ENCODE measurements around the gene GPR157.

GPR157 gene

DNA sequence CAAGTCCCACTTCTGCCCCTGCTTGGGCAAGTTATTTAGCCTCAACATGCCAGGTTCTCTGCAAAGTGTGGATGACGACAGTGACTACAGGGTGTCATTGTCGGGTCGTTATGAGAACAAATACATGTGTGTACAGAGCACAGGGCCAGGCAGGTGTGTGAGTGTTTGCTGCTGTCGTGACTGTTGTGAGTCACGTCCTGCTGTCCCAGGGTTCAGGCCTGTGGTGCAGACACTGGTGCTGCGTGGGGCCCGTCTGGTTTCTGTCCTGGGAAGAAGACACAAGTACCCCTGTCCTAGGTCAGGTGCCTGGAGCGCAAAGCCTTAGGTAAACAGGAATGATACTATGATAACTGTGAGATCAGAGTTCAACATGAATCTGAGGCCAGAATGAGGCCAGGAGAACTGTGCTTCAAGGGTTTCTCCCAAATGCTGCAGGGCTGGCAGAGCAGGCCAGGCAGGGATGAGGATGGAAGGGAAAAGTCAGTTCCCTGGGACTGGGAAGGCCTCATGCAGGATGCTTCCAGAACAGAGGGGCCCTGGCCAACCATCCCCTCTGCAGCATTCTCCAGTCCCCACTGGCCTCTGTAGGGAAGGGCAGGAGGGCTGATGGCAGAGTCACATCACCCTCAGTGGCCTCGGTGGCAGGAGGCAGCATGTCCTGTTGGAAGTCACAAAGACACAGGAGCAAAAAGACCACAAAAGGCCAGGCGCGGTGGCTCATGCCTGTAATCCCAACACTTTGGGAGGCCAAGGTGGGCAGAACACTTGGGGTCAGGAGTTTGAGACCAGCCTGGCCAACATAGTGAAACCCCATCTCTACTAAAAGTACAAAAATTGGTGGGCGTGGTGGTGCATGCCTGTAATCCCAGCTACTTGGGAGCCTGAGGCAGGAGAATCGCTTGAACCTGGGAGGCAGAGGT is 15.7 kb downstream of the GPR157 start:
- peak overlapping the region; percentile 44 for H3K9ac ChIP-seq (ENCODE audit: low read depth, low read length, poor library complexity)
- peak overlapping the region; percentile 73 for H3K23ac ChIP-seq (ENCODE audit: low read depth, low read length, poor library complexity)
- no peak overlapping the region for H3K27ac ChIP-seq (replicated peaks; ENCODE audit: low read length)
- peak overlapping the region; percentile 35 for H2AK5ac ChIP-seq (ENCODE audit: low read depth, low read length)
- H2BK15ac ChIP-seq (ENCODE audit: low read length) = peak overlapping the region; percentile 6
- peak overlapping the region; percentile 53 for H3K4ac ChIP-seq (ENCODE audit: low read length)
- H3K4me3 ChIP-seq (ENCODE audit: low read length in 2 of 2) = peak overlapping the region in 1 of 2 donors; percentile 26
- peaks cover 0 to 16% (median 0%) of the 10 kb centered on the region in 3 experiments for H3K27me3 ChIP-seq (ENCODE audit: control insufficient read depth in 3 of 3, insufficient read depth in 3 of 3, low read depth in 1 of 3, low read length in 3 of 3)
- H2BK5ac ChIP-seq (ENCODE audit: low read length) = no peak overlapping the region
- no peak overlapping the region for H2BK12ac ChIP-seq (ENCODE audit: low read length)
- H3K79me1 ChIP-seq (ENCODE audit: low read depth, low read length) = no peaks in the 10 kb centered on the region
- WGBS, 2 donors (ENCODE audit: extremely low coverage in 2 of 2, insufficient read length in 2 of 2, insufficient replicate concordance in 1 of 2) = no CpG with 5 or more reads among the region's 13 CpGs
- H2AFZ ChIP-seq (ENCODE audit: low read length) = no peak overlapping the region
- no peak for DNase-seq (ENCODE audit: low spot score)
- H4K8ac ChIP-seq (ENCODE audit: low read depth, low read length) = no peak overlapping the region
- peak overlapping the region; percentile 90 for H3K18ac ChIP-seq (ENCODE audit: low read length)
- H3K36me3 ChIP-seq (replicated peaks in 1 of 2; ENCODE audit: control insufficient read depth in 2 of 2, insufficient read depth in 2 of 2, low read length in 2 of 2) = no peaks in the 10 kb centered on the region
- H4K91ac ChIP-seq (ENCODE audit: low read depth, low read length, poor library complexity) = peak overlapping the region; percentile 24
- no peaks in the 10 kb centered on the region for H3K9me3 ChIP-seq (replicated peaks in 1 of 2; ENCODE audit: control insufficient read depth in 2 of 2, insufficient read depth in 1 of 2, low read depth in 1 of 2, low read length in 2 of 2)
- peaks cover 0 to 3% of the 10 kb centered on the region in 2 donors for H3K4me1 ChIP-seq (ENCODE audit: control insufficient read depth in 2 of 2, insufficient read depth in 1 of 2, low read depth in 1 of 2, low read length in 2 of 2)
- H2BK120ac ChIP-seq (ENCODE audit: low read depth, low read length) = no peak overlapping the region
- H3K4me2 ChIP-seq (ENCODE audit: insufficient read depth, low read length, poor library complexity, severe bottlenecking) = no peak overlapping the region
- H3K14ac ChIP-seq (ENCODE audit: low read length) = no peak overlapping the region

DNA sequence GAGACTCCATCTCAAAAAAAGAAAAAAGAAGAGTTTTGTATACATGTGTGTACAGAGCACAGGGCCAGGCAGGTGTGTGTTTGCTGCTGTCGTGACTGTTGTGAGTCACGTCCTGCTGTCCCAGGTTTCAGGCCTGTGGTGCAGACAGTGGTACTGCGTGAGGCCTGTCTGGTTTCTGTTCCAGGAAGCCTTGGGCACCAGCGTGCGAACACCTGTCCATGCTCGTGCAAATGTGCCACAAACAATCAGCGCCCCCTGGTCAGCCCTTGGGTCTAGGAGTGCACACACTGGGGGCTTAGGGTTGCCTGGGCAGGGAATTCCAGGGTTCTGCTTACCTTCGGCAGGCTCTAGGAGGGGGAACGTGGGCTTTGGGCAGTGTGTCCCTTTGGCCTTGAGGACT is 16.9 kb downstream of the GPR157 start:
- Histone ChIP-seq H2AK5ac (ENCODE audit: low read depth, low read length) (no peak overlapping the region), H3K4me2 (ENCODE audit: insufficient read depth, low read length, poor library complexity, severe bottlenecking) (no peak overlapping the region), H2BK15ac (ENCODE audit: low read length) (no peak overlapping the region), H3K4me3 (ENCODE audit: low read length in 2 of 2) (no peak overlapping the region), H2AFZ (ENCODE audit: low read length) (no peak overlapping the region), H3K27ac (replicated peaks; ENCODE audit: low read length) (no peak overlapping the region), H4K8ac (ENCODE audit: low read depth, low read length) (no peak overlapping the region), H3K18ac (ENCODE audit: low read length) (no peak overlapping the region), H2BK120ac (ENCODE audit: low read depth, low read length) (no peak overlapping the region), H2BK5ac (ENCODE audit: low read length) (no peak overlapping the region), H3K23ac (ENCODE audit: low read depth, low read length, poor library complexity) (no peak overlapping the region), H3K27me3 (ENCODE audit: control insufficient read depth in 3 of 3, insufficient read depth in 3 of 3, low read depth in 1 of 3, low read length in 3 of 3) (peaks cover 0 to 19% (median 0%) of the 10 kb centered on the region in 3 experiments), H3K9ac (ENCODE audit: low read depth, low read length, poor library complexity) (no peak overlapping the region), H3K4ac (ENCODE audit: low read length) (no peak overlapping the region), H4K91ac (ENCODE audit: low read depth, low read length, poor library complexity) (no peak overlapping the region), H3K14ac (ENCODE audit: low read length) (peak overlapping the region; percentile 38), H3K9me3 (replicated peaks in 1 of 2; ENCODE audit: control insufficient read depth in 2 of 2, insufficient read depth in 1 of 2, low read depth in 1 of 2, low read length in 2 of 2) (no peaks in the 10 kb centered on the region), H2BK12ac (ENCODE audit: low read length) (no peak overlapping the region), H3K36me3 (replicated peaks in 1 of 2; ENCODE audit: control insufficient read depth in 2 of 2, insufficient read depth in 2 of 2, low read length in 2 of 2) (no peaks in the 10 kb centered on the region), H3K4me1 (ENCODE audit: control insufficient read depth in 2 of 2, insufficient read depth in 1 of 2, low read depth in 1 of 2, low read length in 2 of 2) (peaks cover 0 to 3% of the 10 kb centered on the region in 2 donors), H3K79me1 (ENCODE audit: low read depth, low read length) (no peaks in the 10 kb centered on the region)
- no CpG with 5 or more reads among the region's 9 CpGs for WGBS, 2 donors (ENCODE audit: extremely low coverage in 2 of 2, insufficient read length in 2 of 2, insufficient replicate concordance in 1 of 2)
- DNase-seq (ENCODE audit: low spot score) = no peak

DNA sequence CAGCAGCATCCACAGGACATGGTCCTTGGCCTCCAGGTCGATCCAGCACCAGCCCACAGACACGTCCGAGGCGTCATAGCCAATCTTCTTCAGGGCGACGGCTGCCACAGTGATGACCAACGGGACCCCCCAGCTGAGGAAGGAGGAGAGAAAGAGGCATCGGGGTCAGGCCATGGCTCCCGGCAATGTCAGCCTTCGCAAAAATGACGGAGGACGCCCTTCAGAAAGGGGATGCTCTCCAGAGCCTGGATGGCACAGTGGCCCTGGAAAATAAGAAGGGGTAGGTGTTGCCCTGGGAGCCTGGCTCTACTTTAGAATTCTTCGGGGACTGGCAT is 17.6 kb downstream of the GPR157 start:
- Histone ChIP-seq H3K79me1 (ENCODE audit: low read depth, low read length) (no peaks in the 10 kb centered on the region), H3K9me3 (replicated peaks in 1 of 2; ENCODE audit: control insufficient read depth in 2 of 2, insufficient read depth in 1 of 2, low read depth in 1 of 2, low read length in 2 of 2) (no peaks in the 10 kb centered on the region), H2BK5ac (ENCODE audit: low read length) (no peak overlapping the region), H3K4ac (ENCODE audit: low read length) (no peak overlapping the region), H2AK5ac (ENCODE audit: low read depth, low read length) (peak overlapping the region; percentile 44), H3K18ac (ENCODE audit: low read length) (peak overlapping the region; percentile 44), H4K8ac (ENCODE audit: low read depth, low read length) (no peak overlapping the region), H3K27me3 (ENCODE audit: control insufficient read depth in 3 of 3, insufficient read depth in 3 of 3, low read depth in 1 of 3, low read length in 3 of 3) (peaks cover 0 to 24% (median 0%) of the 10 kb centered on the region in 3 experiments), H3K4me3 (ENCODE audit: low read length in 2 of 2) (no peak overlapping the region), H4K91ac (ENCODE audit: low read depth, low read length, poor library complexity) (no peak overlapping the region), H2BK120ac (ENCODE audit: low read depth, low read length) (no peak overlapping the region), H3K14ac (ENCODE audit: low read length) (no peak overlapping the region), H2AFZ (ENCODE audit: low read length) (no peak overlapping the region), H3K36me3 (replicated peaks in 1 of 2; ENCODE audit: control insufficient read depth in 2 of 2, insufficient read depth in 2 of 2, low read length in 2 of 2) (no peaks in the 10 kb centered on the region), H3K23ac (ENCODE audit: low read depth, low read length, poor library complexity) (no peak overlapping the region), H3K9ac (ENCODE audit: low read depth, low read length, poor library complexity) (peak overlapping the region; percentile 64), H2BK12ac (ENCODE audit: low read length) (no peak overlapping the region), H3K4me2 (ENCODE audit: insufficient read depth, low read length, poor library complexity, severe bottlenecking) (no peak overlapping the region), H2BK15ac (ENCODE audit: low read length) (no peak overlapping the region), H3K4me1 (ENCODE audit: control insufficient read depth in 2 of 2, insufficient read depth in 1 of 2, low read depth in 1 of 2, low read length in 2 of 2) (peaks cover 0 to 3% of the 10 kb centered on the region in 2 donors), H3K27ac (replicated peaks; ENCODE audit: low read length) (no peak overlapping the region)
- no CpG with 5 or more reads among the region's 13 CpGs for WGBS, 2 donors (ENCODE audit: extremely low coverage in 2 of 2, insufficient read length in 2 of 2, insufficient replicate concordance in 1 of 2)
- no peak for DNase-seq (ENCODE audit: low spot score)

DNA sequence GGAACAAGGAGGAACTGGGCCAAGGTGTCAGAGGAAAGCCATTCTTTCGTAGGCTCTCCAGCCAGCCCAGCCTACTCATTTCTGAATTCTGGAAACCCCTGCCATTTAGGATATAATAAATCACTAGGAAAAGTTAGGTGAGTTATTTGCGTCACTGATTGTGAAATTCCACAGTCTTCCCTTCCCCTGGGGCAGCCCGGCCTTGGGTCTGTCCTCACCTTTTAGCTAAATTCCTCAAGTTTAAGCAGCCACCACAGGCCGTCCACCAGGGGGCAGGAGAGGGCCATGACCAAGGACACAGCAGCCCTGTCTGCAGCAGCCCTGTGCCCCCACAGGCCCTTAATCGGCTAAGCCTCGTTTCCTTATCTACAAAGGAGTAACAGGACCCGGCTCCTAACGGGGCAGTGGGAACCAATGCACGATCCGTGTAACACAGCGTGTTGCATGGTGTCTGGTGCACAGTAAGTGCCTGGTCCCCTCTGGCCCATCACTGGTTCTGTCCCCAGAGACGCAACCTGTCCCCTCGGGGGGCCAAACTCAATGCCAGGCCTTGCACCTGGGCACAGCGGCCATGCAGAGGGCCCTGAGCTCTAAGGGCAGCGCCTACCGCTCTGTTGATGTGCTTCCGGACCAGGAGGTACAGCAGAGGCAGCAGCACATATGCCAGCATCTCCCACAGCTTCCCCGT is 18.1 kb downstream of the GPR157 start:
- whole genome bisulfite sequencing, 2 donors (ENCODE audit: extremely low coverage in 2 of 2, insufficient read length in 2 of 2, insufficient replicate concordance in 1 of 2) = no CpG with 5 or more reads among the region's 18 CpGs
- Histone ChIP-seq H2BK5ac (ENCODE audit: low read length) (no peak overlapping the region), H2AK5ac (ENCODE audit: low read depth, low read length) (peak overlapping the region; percentile 44), H4K8ac (ENCODE audit: low read depth, low read length) (no peak overlapping the region), H3K4me2 (ENCODE audit: insufficient read depth, low read length, poor library complexity, severe bottlenecking) (no peak overlapping the region), H2BK120ac (ENCODE audit: low read depth, low read length) (no peak overlapping the region), H3K27me3 (ENCODE audit: control insufficient read depth in 3 of 3, insufficient read depth in 3 of 3, low read depth in 1 of 3, low read length in 3 of 3) (peaks cover 0 to 25% (median 0%) of the 10 kb centered on the region in 3 experiments), H4K91ac (ENCODE audit: low read depth, low read length, poor library complexity) (no peak overlapping the region), H2BK12ac (ENCODE audit: low read length) (no peak overlapping the region), H2BK15ac (ENCODE audit: low read length) (no peak overlapping the region), H3K18ac (ENCODE audit: low read length) (peak overlapping the region; percentile 44), H3K27ac (replicated peaks; ENCODE audit: low read length) (no peak overlapping the region), H3K4me1 (ENCODE audit: control insufficient read depth in 2 of 2, insufficient read depth in 1 of 2, low read depth in 1 of 2, low read length in 2 of 2) (peaks cover 0 to 3% of the 10 kb centered on the region in 2 donors), H3K4ac (ENCODE audit: low read length) (no peak overlapping the region), H2AFZ (ENCODE audit: low read length) (no peak overlapping the region), H3K36me3 (replicated peaks in 1 of 2; ENCODE audit: control insufficient read depth in 2 of 2, insufficient read depth in 2 of 2, low read length in 2 of 2) (no peaks in the 10 kb centered on the region), H3K14ac (ENCODE audit: low read length) (peak overlapping the region; percentile 25), H3K9ac (ENCODE audit: low read depth, low read length, poor library complexity) (peak overlapping the region; percentile 64), H3K23ac (ENCODE audit: low read depth, low read length, poor library complexity) (no peak overlapping the region), H3K4me3 (ENCODE audit: low read length in 2 of 2) (no peak overlapping the region), H3K9me3 (replicated peaks in 1 of 2; ENCODE audit: control insufficient read depth in 2 of 2, insufficient read depth in 1 of 2, low read depth in 1 of 2, low read length in 2 of 2) (no peaks in the 10 kb centered on the region), H3K79me1 (ENCODE audit: low read depth, low read length) (no peaks in the 10 kb centered on the region)
- peak; percentile 76 for DNase-seq (ENCODE audit: low spot score)
